Parathyroid adenoma (tissue), 2 donors: ENCODE measurements around the gene RAB10.

Source experiments
- H2AFZ ChIP-seq: fragments of 300-600 bp; sonication (generic); one replicate; pipeline ENCODE4 v1.7.0; 2017; ENCODE audit warnings: antibody characterized with exemption, mild to moderate bottlenecking
- H3K27ac ChIP-seq: fragments of 300-600 bp; sonication (generic); one replicate; pipeline ENCODE4 v1.7.0; 2017
- H3K27me3 ChIP-seq: fragments of 300-600 bp; sonication (generic); one replicate; pipeline ENCODE4 v1.7.0; 2017; ENCODE audit warnings: low read length; ENCODE audit not compliant: control insufficient read depth, insufficient read depth
- H3K36me3 ChIP-seq: fragments of 300-600 bp; sonication (generic); one replicate; pipeline ENCODE4 v1.7.0; 2017; ENCODE audit warnings: low read length; ENCODE audit not compliant: control insufficient read depth, insufficient read depth
- H3K4me1 ChIP-seq: fragments of 300-600 bp; sonication (generic); one replicate; pipeline ENCODE4 v1.7.0; 2017; ENCODE audit warnings: control low read depth
- H3K4me2 ChIP-seq: fragments of 300-600 bp; sonication (generic); one replicate; pipeline ENCODE4 v1.7.0; 2017; ENCODE audit warnings: low read length
- H3K4me3 ChIP-seq: fragments of 300-600 bp; sonication (generic); one replicate; pipeline ENCODE4 v1.7.0; 2017; ENCODE audit warnings: low read depth, low read length
- H3K79me2 ChIP-seq: fragments of 300-600 bp; sonication (generic); one replicate; pipeline ENCODE4 v1.7.0; 2017; ENCODE audit warnings: control low read depth
- H3K9ac ChIP-seq: fragments of 300-600 bp; sonication (generic); one replicate; pipeline ENCODE4 v1.7.0; 2017; ENCODE audit warnings: mild to moderate bottlenecking
- H3K9me3 ChIP-seq: fragments of 300-600 bp; sonication (generic); one replicate; pipeline ENCODE4 v1.7.0; 2017; ENCODE audit warnings: low read length; ENCODE audit not compliant: control insufficient read depth
- CTCF ChIP-seq: fragments of 300-600 bp; sonication (generic); IDR thresholded peaks from one replicate; pipeline ENCODE4 v1.7.0; 2017; ENCODE audit warnings: antibody characterized with exemption, mild to moderate bottlenecking
- donor health status: primary hyperparathyroidism.

RAB10 gene

GRCh38 chr2:26059542-26059941, 25.7 kb downstream of the RAB10 start:
- no peaks in the 10 kb centered on the region for H3K9me3 ChIP-seq
- H3K36me3 ChIP-seq = no peaks in the 10 kb centered on the region
- H3K4me3 ChIP-seq = no peak overlapping the region
- no peak overlapping the region for H3K9ac ChIP-seq
- H3K79me2 ChIP-seq = peaks cover 64% of the 10 kb centered on the region
- H3K4me1 ChIP-seq = no peaks in the 10 kb centered on the region
- no peak for TF ChIP-seq CTCF
- H3K27me3 ChIP-seq = no peaks in the 10 kb centered on the region
- no peak overlapping the region for H2AFZ ChIP-seq
- H3K4me2 ChIP-seq = no peak overlapping the region
- no peak overlapping the region for H3K27ac ChIP-seq

GRCh38 chr2:26061539-26061938, 27.7 kb downstream of the RAB10 start:
- Histone ChIP-seq H3K27ac (no peak overlapping the region), H3K9me3 (no peaks in the 10 kb centered on the region), H3K36me3 (no peaks in the 10 kb centered on the region), H3K27me3 (no peaks in the 10 kb centered on the region), H3K4me1 (no peaks in the 10 kb centered on the region), H3K79me2 (peaks cover 54% of the 10 kb centered on the region), H3K9ac (no peak overlapping the region), H2AFZ (no peak overlapping the region), H3K4me3 (no peak overlapping the region), H3K4me2 (no peak overlapping the region)
- no peak for TF ChIP-seq CTCF

GRCh38 chr2:26064846-26065245, 31.0 kb downstream of the RAB10 start:
- Histone ChIP-seq H3K4me3 (no peak overlapping the region), H3K79me2 (peaks cover 57% of the 10 kb centered on the region), H3K9ac (no peak overlapping the region), H2AFZ (no peak overlapping the region), H3K9me3 (no peaks in the 10 kb centered on the region), H3K27me3 (no peaks in the 10 kb centered on the region), H3K4me1 (peaks cover under 1% of the 10 kb centered on the region), H3K4me2 (no peak overlapping the region), H3K27ac (no peak overlapping the region), H3K36me3 (no peaks in the 10 kb centered on the region)
- no peak for TF ChIP-seq CTCF

GRCh38 chr2:26067186-26067974, 33.5 kb downstream of the RAB10 start:
- H3K79me2 ChIP-seq = peaks cover 64% of the 10 kb centered on the region
- H3K36me3 ChIP-seq = no peaks in the 10 kb centered on the region
- no peak overlapping the region for H2AFZ ChIP-seq
- no peak overlapping the region for H3K4me3 ChIP-seq
- no peak overlapping the region for H3K27ac ChIP-seq
- H3K9me3 ChIP-seq = no peaks in the 10 kb centered on the region
- no peaks in the 10 kb centered on the region for H3K27me3 ChIP-seq
- TF ChIP-seq CTCF = no peak
- no peak overlapping the region for H3K9ac ChIP-seq
- no peak overlapping the region for H3K4me2 ChIP-seq
- peaks cover 3% of the 10 kb centered on the region for H3K4me1 ChIP-seq

- peaks cover 6% of the 10 kb centered on the region for H3K4me1 ChIP-seq
- no peak overlapping the region for H3K4me2 ChIP-seq
- H2AFZ ChIP-seq = no peak overlapping the region
- H3K4me3 ChIP-seq = no peak overlapping the region
- no peak for TF ChIP-seq CTCF
- H3K27ac ChIP-seq = no peak overlapping the region
- peaks cover 60% of the 10 kb centered on the region for H3K79me2 ChIP-seq
- H3K9ac ChIP-seq = no peak overlapping the region
- no peaks in the 10 kb centered on the region for H3K9me3 ChIP-seq
- no peaks in the 10 kb centered on the region for H3K36me3 ChIP-seq
- no peaks in the 10 kb centered on the region for H3K27me3 ChIP-seq
Measured at GRCh38 chr2:26067980-26068507, 34.2 kb downstream of the RAB10 start.
